HG03135 (cell line): ENCODE results near the gene EGLN1.
"Not testable (repeated sequence)": the region's sequence is repeated elsewhere in the genome, so short reads cannot be mapped to it uniquely, and the experiment has no call there.

Experiments used
- ATAC-seq: cut with Tn5 transposase; IDR thresholded peaks from one replicate; pipeline ENCODE4 v1.9.1; 2021; ENCODE audit warnings: mild to moderate bottlenecking, moderate library complexity; ENCODE audit not compliant: unreplicated experiment

Gene EGLN1

DNA sequence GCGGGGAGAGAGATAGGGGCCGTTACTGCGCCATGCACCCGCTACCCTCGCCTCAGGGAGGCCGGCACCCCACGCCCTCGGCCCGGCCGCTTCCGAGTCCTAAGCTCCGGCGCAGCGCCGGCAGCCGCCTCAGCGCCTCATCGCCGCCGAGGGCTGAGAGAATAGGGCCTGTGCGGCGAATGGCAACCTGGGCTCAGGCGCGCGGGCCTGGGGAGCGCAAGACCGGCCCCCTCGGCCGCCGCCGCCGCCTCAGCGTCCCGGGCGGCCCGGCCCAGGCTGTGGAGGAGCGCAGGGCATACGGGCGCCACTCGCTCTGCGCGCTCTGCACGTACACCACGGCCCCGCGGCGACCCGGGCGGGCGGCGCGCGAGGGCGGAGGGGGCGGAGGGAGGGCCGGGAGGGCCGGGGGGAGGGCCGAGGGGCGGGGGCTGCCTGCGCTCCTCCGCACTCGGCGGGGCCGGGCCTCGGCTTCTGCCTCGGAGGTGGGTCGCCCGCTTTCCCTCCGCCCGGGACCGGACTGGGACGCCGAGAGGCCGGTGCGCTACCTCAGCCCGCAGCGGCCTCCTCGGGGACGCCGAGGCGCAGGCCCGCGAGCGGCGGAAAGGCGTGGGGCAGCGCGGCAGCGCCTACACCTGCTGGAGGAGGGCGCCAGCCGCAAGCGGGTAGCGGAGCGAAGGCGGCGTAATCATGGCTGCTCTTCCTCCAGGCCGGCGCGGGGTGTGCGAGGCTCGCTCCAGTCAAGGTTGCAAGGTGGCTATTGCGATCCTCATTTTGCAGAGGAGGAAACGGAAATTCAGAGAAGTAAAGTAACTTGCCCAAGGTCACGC, at the start of gene EGLN1:
Gene EGLN1 (minus strand): TSS at position 317 of the 827 bp plus-strand sequence. CDS start 399 bp downstream, outside the sequence.
- ATAC-seq = peak; percentile 82

GRCh38 chr1:231471500-231471899, 49.4 kb upstream of the EGLN1 start:
- not testable (repeated sequence) for ATAC-seq

GRCh38 chr1:231471027-231471426, 48.9 kb upstream of the EGLN1 start:
- ATAC-seq = not testable (repeated sequence)

GRCh38 chr1:231467986-231468385, 45.9 kb upstream of the EGLN1 start:
- ATAC-seq = no peak

DNA sequence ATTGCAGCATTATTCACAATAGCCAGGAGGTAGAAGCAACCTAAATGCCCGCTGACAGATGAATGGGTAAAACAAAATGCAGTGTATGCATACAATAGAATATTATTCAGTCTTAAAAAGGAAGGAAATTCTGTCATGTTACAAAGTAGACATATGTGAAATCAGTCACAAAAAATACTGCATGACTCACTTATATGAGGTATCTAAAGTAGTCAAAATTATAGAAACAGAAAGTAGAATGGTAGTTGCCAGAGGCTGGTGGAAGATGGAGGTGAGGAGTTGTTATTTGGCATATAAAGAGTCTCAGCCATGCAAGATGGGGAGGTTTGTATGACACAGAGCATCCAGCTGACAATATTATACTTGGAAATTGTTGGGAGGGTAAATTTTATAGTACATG, 43.0 kb upstream of the EGLN1 start:
- ATAC-seq = no peak

- no peak for ATAC-seq
These were observed 41.5 kb upstream of the EGLN1 start for GRCh38 chr1:231463541-231463940.

DNA sequence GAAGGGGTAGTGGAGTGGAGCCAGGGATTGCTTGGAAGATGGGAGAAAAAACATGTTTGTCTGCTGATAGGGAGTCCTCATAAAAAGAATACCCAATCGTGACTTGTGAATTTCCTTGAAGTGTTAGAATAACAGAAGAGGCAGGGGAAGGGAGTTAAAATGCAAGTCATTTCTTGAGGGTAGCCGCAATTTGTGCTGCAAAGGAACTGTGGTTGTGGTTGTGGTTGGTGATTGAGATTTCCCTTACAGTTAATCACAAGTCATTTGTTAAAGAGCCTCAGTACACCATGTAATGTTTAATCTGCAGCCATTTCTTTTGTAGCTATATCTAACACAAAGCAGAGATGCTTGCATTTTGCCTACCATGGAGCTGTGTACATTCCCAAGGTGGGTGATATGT, 38.5 kb upstream of the EGLN1 start:
- ATAC-seq = peak; percentile 70

DNA sequence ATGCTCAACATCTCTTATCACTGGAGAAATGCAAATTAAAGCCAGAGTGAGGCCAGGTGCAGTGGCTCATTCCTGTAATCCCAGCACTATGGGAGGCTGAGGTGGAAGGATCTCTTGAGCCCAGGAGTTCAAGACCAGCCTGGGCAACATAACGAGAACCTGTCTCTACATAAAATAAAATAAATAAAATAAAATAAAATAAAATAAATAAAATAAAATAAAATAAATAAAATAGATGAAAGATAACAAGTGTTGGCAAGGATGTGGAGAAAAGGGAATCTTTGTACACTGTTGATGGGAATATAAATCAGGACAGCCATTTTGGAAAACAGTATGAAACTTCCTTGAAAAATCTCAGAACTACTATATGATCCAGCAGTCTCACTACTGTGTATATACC, 37.4 kb upstream of the EGLN1 start:
- ATAC-seq = not testable (repeated sequence)

DNA sequence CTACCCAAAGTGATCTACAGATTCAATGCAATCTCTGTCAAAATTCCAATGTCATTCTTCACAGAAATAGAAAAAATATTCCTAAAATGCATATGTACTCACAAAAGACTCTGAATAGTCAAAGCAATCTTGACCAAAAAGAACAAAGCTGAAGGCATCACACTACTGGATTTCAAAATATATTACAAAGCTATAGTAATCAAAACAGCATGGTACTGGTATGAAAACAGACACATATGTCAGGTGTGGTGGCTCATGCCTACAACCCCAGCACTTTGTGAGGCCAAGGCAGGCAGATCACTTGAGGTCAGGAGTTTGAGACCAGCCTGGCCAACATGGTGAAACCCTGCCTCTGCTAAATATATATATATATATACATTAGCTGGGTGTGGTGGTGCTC, 35.9 kb upstream of the EGLN1 start:
- not testable (repeated sequence) for ATAC-seq

GRCh38 chr1:231454133-231454532, 32.0 kb upstream of the EGLN1 start:
- ATAC-seq = not testable (repeated sequence)

DNA sequence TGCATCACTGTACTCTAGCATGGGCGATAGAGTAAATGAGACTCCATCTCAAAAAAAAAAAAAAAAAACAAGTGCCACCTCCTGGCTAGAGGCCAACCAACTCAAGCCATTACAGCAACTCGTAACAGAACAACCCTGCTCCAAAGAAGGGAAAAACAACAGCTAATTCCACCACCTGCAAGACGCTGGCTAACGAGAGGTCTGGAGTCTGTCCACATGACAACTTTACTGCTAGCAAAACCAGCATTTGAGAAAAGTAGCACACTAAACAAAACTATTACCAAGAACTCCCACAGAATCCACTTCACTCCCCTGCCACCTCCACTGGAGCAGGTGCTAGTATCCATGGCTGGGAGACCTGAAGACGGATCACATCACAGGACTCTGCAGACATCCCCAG, 24.1 kb upstream of the EGLN1 start:
- ATAC-seq = no peak

DNA sequence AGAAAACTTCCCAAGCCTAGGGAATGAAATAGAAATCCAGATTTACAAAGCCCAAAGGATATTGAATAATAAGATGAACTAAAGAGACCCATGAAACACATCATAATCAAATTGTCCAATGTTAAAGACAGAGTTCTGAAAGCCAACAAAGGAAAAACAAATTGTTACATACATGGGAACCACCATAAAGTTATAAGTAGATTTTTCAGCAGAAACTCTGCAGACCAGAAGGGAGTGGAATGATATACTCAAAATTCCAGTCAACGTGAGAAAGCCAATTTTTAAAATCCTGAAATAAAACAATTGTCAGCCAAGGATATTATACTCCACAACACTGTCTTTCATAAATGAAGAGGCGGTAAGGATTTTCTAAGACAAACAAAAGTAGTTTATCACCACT, 22.0 kb upstream of the EGLN1 start:
- no peak for ATAC-seq

- no peak for ATAC-seq
These were observed 21.3 kb upstream of the EGLN1 start for GRCh38 chr1:231443363-231443762.

GRCh38 chr1:231442735-231443134, 20.6 kb upstream of the EGLN1 start:
- no peak for ATAC-seq

DNA sequence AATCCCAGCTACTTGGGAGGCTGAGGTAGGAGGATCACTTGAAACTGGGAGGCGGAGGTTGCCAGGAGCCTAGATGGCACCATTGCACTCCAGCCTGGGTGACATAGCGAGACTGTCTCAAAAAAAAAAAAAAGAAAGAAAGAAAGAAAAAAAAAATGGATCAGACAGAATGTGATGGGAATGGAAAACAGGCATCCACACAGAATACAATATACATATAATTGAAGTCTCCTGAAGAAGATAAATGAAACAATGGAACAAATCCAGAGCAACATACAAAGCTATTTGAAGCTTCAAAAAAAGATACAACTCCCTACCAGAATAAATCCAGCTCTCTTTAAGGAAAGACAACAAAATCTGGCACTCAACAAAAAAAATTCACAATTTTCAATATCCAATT, 10.9 kb upstream of the EGLN1 start:
- ATAC-seq = no peak

GRCh38 chr1:231431665-231432415, 9.8 kb upstream of the EGLN1 start:
- no peak for ATAC-seq

DNA sequence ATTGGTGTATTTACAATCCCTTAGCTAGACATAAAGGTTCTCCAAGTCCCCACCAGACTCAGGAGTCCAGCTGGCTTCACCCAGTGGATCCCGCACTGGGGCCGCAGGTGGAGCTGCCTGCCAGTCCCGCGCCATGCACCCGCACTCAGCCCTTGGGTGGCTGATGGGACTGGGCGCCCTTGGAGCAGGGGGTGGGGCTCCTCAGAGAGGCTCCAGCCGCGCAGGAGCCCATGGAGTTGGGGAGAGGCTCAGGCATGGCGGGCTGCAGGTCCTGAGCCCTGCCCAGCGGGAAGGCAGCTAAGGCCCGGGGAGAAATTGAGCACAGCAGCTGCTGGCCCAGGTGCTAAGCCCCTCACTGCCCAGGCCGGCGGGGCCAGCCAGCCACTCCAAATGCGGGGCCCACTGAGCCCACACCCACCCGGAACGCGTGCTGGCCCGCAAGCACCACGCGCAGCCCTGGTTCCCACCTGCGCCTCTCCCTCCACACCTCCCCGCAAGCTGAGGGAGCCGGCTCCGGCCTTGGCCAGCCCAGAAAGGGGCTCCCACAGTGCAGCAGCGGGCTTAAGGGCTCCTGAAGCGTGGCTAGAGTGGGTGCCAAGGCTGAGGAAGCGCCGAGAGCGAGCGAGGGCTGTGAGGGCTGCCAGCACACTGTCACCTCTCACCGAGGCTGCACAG, 8.7 kb upstream of the EGLN1 start:
- ATAC-seq = not testable (repeated sequence)

GRCh38 chr1:231428377-231428776, 6.3 kb upstream of the EGLN1 start:
- ATAC-seq = no peak

- ATAC-seq = no peak
These were observed 3.1 kb upstream of the EGLN1 start for GRCh38 chr1:231424950-231425805.

DNA sequence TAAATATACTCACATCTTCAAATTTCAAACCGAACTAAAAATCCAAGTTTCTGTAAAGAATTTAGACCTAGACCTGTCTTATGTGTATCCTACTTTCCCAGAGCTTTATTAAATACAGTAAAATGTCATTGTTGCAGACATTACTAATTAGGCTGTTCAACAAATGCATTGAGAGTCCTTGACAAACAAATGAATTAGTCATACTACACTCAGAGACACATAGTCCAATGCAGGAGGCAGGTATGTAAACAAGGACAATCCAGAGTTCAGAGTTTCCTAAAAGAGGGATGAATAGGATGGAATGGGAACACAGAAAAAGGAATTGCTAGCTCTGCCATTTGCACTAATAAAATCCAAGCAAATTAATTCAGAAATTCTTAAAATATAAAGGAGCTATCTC, 1.6 kb upstream of the EGLN1 start:
- no peak for ATAC-seq
